Uterus (tissue), 4 donors: ENCODE results near the gene ERO1B. TPM values are rescaled to one million over a fixed set of nuclear protein-coding genes. Genes with fewer than 3 reads are reported as not detected.

Source experiments
- DNase-seq, 2 donors: peaks; one replicate each; pipeline ENCODE4 v3.0.0-alpha.2; 2019 to 2020
- H3K27ac ChIP-seq, 2 donors: fragments of 200-600 bp; sonication (generic); 1 replicate in 1 of 2; 2 replicates in 1 of 2; pipeline ENCODE4 v1.5.1; 2016 to 2018
- H3K27me3 ChIP-seq, 2 donors: fragments of 200-600 bp; sonication (generic); one replicate each; pipeline ENCODE4 v1.5.1; 2018 to 2019; ENCODE audit warnings: control low read depth in 1 of 2
- H3K36me3 ChIP-seq, 2 donors: fragments of 200-600 bp; sonication (generic); one replicate each; pipeline ENCODE4 v1.5.1; 2019; ENCODE audit warnings: control low read depth in 1 of 2
- H3K4me1 ChIP-seq, 2 donors: fragments of 200-600 bp; sonication (generic); one replicate each; pipeline ENCODE4 v1.5.1; 2018 to 2019; ENCODE audit warnings: control low read depth in 1 of 2
- H3K4me3 ChIP-seq, 2 donors: fragments of 200-600 bp; sonication (generic); 1 replicate in 1 of 2; 2 replicates in 1 of 2; pipeline ENCODE4 v1.5.1; 2018 to 2019; ENCODE audit warnings: mild to moderate bottlenecking in 1 of 2
- H3K9me3 ChIP-seq, 2 donors: fragments of 200-600 bp; sonication (generic); one replicate each; pipeline ENCODE4 v1.5.1; 2019; ENCODE audit warnings: control low read depth in 1 of 2
- POLR2A ChIP-seq, 2 donors: fragments of 450-650 bp; IDR thresholded peaks; one replicate each; pipeline ENCODE4 v1.6.1; 2016; ENCODE audit warnings: antibody characterized with exemption in 2 of 2, mild to moderate bottlenecking in 1 of 2, moderate library complexity in 1 of 2
- intact Hi-C: fragments of 100-400 bp; cut with DNase I; formaldehyde crosslinking; loops from one replicate; pipeline ENCODE4 v1.15.1; 2023; ENCODE audit warnings: low total_unique reads
- small RNA-seq: library from RNA; depleted of rRNA; stranded (forward); fragments of <200 nt; gene quantifications from one replicate; pipeline ENCODE3, GENCODE V24; 2016
- total RNA-seq, 4 donors: library from RNA; depleted of rRNA in 3 of 4; stranded (reverse); fragments of >200 nt in 3 of 4; gene quantifications; one replicate each; pipeline versions ENCODE4 v1.1.0 to v1.2.4, GENCODE V29; 2014 to 2023
- TF ChIP-seq, protein P1 (sequence below), 4 experiments: fragments of 200-600 bp in 2 of 4; fragments of 450-650 bp in 2 of 4; sonication (generic) in 2 of 4; IDR thresholded peaks; one replicate each; pipeline ENCODE4 v1.5.1; 2016 to 2019; ENCODE audit warnings: antibody characterized with exemption in 4 of 4, mild to moderate bottlenecking in 2 of 4, moderate library complexity in 1 of 4
- donor health status: DM: yes; HTN: yes; CAD: no.

The ERO1B gene
- total RNA-seq, 4 donors from 2014 or later = 11.5 to 55.8 (median 19.4) TPM

DNA sequence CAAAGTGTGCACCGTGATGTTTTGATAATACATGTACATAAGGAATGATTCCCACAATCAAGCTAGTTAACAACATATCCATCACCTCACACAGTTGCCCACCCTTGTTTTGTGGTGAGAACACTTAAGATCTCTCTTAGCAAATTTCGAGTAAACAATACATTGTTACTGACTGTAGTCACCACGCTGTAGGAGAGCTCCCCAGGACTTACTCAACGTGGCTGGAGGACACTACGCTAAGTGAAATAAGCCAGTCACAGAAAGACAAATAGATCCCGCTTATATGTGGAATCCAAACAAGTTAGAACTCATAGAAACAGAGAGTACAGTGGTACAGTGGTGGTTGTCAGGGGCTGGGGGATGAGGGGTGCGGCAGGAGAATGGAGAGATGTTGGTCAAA lies 114.6 kb downstream of the ERO1B start:
- no peak for DNase-seq
- intact Hi-C loops = no loop called here
- no peaks in the 10 kb centered on the region for H3K4me1 ChIP-seq
- no peak overlapping the region for H3K27ac ChIP-seq
- no peaks in the 10 kb centered on the region for H3K9me3 ChIP-seq
- TF ChIP-seq POLR2A (IDR thresholded peaks at IDR 0.05) = no peak
- TF ChIP-seq, protein P1, sequence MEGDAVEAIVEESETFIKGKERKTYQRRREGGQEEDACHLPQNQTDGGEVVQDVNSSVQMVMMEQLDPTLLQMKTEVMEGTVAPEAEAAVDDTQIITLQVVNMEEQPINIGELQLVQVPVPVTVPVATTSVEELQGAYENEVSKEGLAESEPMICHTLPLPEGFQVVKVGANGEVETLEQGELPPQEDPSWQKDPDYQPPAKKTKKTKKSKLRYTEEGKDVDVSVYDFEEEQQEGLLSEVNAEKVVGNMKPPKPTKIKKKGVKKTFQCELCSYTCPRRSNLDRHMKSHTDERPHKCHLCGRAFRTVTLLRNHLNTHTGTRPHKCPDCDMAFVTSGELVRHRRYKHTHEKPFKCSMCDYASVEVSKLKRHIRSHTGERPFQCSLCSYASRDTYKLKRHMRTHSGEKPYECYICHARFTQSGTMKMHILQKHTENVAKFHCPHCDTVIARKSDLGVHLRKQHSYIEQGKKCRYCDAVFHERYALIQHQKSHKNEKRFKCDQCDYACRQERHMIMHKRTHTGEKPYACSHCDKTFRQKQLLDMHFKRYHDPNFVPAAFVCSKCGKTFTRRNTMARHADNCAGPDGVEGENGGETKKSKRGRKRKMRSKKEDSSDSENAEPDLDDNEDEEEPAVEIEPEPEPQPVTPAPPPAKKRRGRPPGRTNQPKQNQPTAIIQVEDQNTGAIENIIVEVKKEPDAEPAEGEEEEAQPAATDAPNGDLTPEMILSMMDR (IDR thresholded peaks at IDR 0.05) = no peak
- no peaks in the 10 kb centered on the region for H3K27me3 ChIP-seq
- H3K36me3 ChIP-seq = no peaks in the 10 kb centered on the region
- H3K4me3 ChIP-seq = no peak overlapping the region

DNA sequence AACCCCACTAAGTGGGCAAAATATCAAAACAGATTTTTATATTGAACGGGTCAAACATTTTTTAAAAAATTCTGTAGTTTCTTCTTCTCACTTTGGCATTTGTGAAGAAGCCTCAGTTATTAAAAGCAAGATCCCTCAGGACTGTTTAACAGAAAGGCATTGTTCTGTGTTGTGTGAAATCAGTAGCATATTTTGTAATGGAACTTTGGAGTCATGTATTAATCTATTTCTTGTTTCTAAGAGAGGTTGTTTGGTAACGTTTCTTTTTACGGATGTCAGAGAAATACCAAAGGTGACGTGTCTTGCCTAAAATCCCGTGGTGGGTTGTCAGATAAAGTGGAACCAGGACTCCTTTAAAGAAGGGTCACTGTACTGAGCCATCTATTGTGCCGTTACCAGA lies 115.7 kb downstream of the ERO1B start:
- H3K27ac ChIP-seq = no peak overlapping the region
- no peak for DNase-seq
- TF ChIP-seq, protein P1 (IDR thresholded peaks at IDR 0.05) = no peak
- no peak for TF ChIP-seq POLR2A (IDR thresholded peaks at IDR 0.05)
- H3K4me3 ChIP-seq = no peak overlapping the region
- no peaks in the 10 kb centered on the region for H3K36me3 ChIP-seq
- H3K27me3 ChIP-seq = no peaks in the 10 kb centered on the region
- intact Hi-C loops = no loop called here
- H3K9me3 ChIP-seq = peaks cover 0 to 5% of the 10 kb centered on the region in 2 donors
- no peaks in the 10 kb centered on the region for H3K4me1 ChIP-seq

Small RNAs within 50 kb of the gene (small RNA-seq; reads per million reads assigned to genes)
- not detected for gene RNU2-70P

Other genes starting within 250 kb of the ERO1B start
- 100 to 1,000 TPM in 3 of 4 donors, 10 to 100 TPM in 1; 70.7 to 252 (median 184) TPM for gene NID1, start 216.9 kb downstream of the ERO1B start, total RNA-seq
- gene GPR137B, start 139.4 kb downstream of the ERO1B start, total RNA-seq = 10 to 100 TPM in 3 of 4 donors, under 1 TPM in 1; 0.29 to 15.1 (median 11.2) TPM
- 1 to 10 TPM in 2 of 4 donors, under 1 TPM in 1, not detected in 1; 0.55 to 2.6 (median 1.2) TPM for gene EDARADD, start 112.3 kb upstream of the ERO1B start, total RNA-seq
- gene LGALS8, start 242.0 kb upstream of the ERO1B start, total RNA-seq = 100 to 1,000 TPM in 1 of 4 donors, 10 to 100 TPM in 3; 45.7 to 112 (median 61.5) TPM